H9 (cell line): ENCODE results near the gene LAMA5. TPM values are rescaled to one million over a fixed set of nuclear protein-coding genes. Genes with fewer than 3 reads are reported as not detected.

Experiments used
- DNase-seq: peaks from one replicate; pipeline ENCODE4 v3.0.0-alpha.2; 2017
- H2AFZ ChIP-seq: one replicate; pipeline ENCODE4 v1.6.1; 2013; ENCODE audit warnings: mild to moderate bottlenecking, low read length, control low read depth, moderate library complexity
- H2AK5ac ChIP-seq: 2 replicates; pipeline ENCODE4 v1.6.1; 2013; ENCODE audit warnings: low read length, control low read depth, mixed read lengths; ENCODE audit not compliant: insufficient read length
- H2BK120ac ChIP-seq: one replicate; pipeline ENCODE4 v1.6.1; 2013; ENCODE audit warnings: low read depth, mild to moderate bottlenecking, low read length, control low read depth, inconsistent platforms; ENCODE audit not compliant: poor library complexity, severe bottlenecking
- H2BK12ac ChIP-seq: 2 replicates; pipeline ENCODE4 v1.6.1; 2013; ENCODE audit warnings: low read length, control low read depth, mixed read lengths, low read depth; ENCODE audit not compliant: insufficient read length
- H2BK15ac ChIP-seq: 2 replicates; pipeline ENCODE4 v1.6.1; 2013; ENCODE audit warnings: low read depth, low read length, control low read depth
- H2BK20ac ChIP-seq: one replicate; pipeline ENCODE4 v1.6.1; 2013; ENCODE audit warnings: low read depth, mild to moderate bottlenecking, low read length, control low read depth, inconsistent platforms; ENCODE audit not compliant: poor library complexity, severe bottlenecking
- H2BK5ac ChIP-seq: 2 replicates; pipeline ENCODE4 v1.6.1; 2013; ENCODE audit warnings: low read length, control low read depth, mixed read lengths; ENCODE audit not compliant: insufficient read length
- H3K14ac ChIP-seq: 2 replicates; pipeline ENCODE4 v1.6.1; 2013; ENCODE audit warnings: low read length, control low read depth; ENCODE audit not compliant: insufficient read depth
- H3K18ac ChIP-seq: 2 replicates; pipeline ENCODE4 v1.6.1; 2013; ENCODE audit warnings: low read depth, mild to moderate bottlenecking, mixed read lengths, low read length, control low read depth; ENCODE audit not compliant: insufficient read length
- H3K23ac ChIP-seq: 2 replicates; pipeline ENCODE4 v1.6.1; 2013; ENCODE audit warnings: low read length, control low read depth, mixed read lengths, low read depth; ENCODE audit not compliant: insufficient read length
- H3K23me2 ChIP-seq: 2 replicates; pipeline ENCODE4 v1.6.1; 2013; ENCODE audit warnings: low read depth, mild to moderate bottlenecking, mixed read lengths, low read length, control low read depth; ENCODE audit not compliant: insufficient read length, poor library complexity, severe bottlenecking
- H3K27ac ChIP-seq: 2 replicates; pipeline ENCODE4 v1.5.1; 2013; ENCODE audit warnings: low read length, control low read depth, mixed read lengths, low read depth; ENCODE audit not compliant: insufficient read length
- H3K27me3 ChIP-seq: 2 replicates; pipeline ENCODE4 v1.6.1; 2013; ENCODE audit warnings: low read length, control low read depth, inconsistent platforms; ENCODE audit not compliant: insufficient read depth
- H3K4ac ChIP-seq: 2 replicates; pipeline ENCODE4 v1.6.1; 2013; ENCODE audit warnings: low read depth, mild to moderate bottlenecking, control low read depth, inconsistent platforms, low read length, moderate library complexity
- H3K4me1 ChIP-seq: 2 replicates; pipeline ENCODE4 v1.6.1; 2013; ENCODE audit warnings: low read length, control low read depth, inconsistent platforms; ENCODE audit not compliant: insufficient read depth
- H3K4me2 ChIP-seq: 2 replicates; pipeline ENCODE4 v1.6.1; 2013; ENCODE audit warnings: low read length, control low read depth, mixed read lengths; ENCODE audit not compliant: insufficient read length, insufficient read depth
- H3K56ac ChIP-seq: 2 replicates; pipeline ENCODE4 v1.6.1; 2013; ENCODE audit warnings: low read depth, mild to moderate bottlenecking, mixed read lengths, low read length, control low read depth; ENCODE audit not compliant: insufficient read length
- H3K79me1 ChIP-seq: 2 replicates; pipeline ENCODE4 v1.6.1; 2013; ENCODE audit warnings: low read depth, mild to moderate bottlenecking, moderate library complexity, low read length, control low read depth, inconsistent platforms; ENCODE audit not compliant: insufficient read depth, poor library complexity, severe bottlenecking
- H3K79me2 ChIP-seq: 2 replicates; pipeline ENCODE4 v1.6.1; 2013; ENCODE audit warnings: low read length, control low read depth, inconsistent platforms; ENCODE audit not compliant: insufficient read depth
- H3K9ac ChIP-seq: 2 replicates; pipeline ENCODE4 v1.6.1; 2013; ENCODE audit warnings: low read length, control low read depth, mixed read lengths; ENCODE audit not compliant: insufficient read length; ENCODE audit errors: extremely low read depth
- H3K9me3 ChIP-seq: one replicate; pipeline ENCODE4 v1.6.1; 2013; ENCODE audit warnings: low read depth, low read length, inconsistent platforms; ENCODE audit not compliant: control insufficient read depth
- H3T11ph ChIP-seq: one replicate; pipeline ENCODE4 v1.6.1; 2013; ENCODE audit warnings: mild to moderate bottlenecking, low read length, control low read depth, inconsistent platforms
- H4K20me1 ChIP-seq: one replicate; pipeline ENCODE4 v1.6.1; 2013; ENCODE audit not compliant: control insufficient read depth, insufficient read length, insufficient read depth
- H4K5ac ChIP-seq: 2 replicates; pipeline ENCODE4 v1.6.1; 2013; ENCODE audit warnings: low read depth, mild to moderate bottlenecking, mixed read lengths, low read length, control low read depth; ENCODE audit not compliant: insufficient read length
- H4K8ac ChIP-seq: replicated peaks from 2 replicates; pipeline ENCODE4 v1.6.1; 2013; ENCODE audit warnings: low read length, control low read depth, mixed read lengths, low read depth; ENCODE audit not compliant: insufficient read length
- H4K91ac ChIP-seq: 2 replicates; pipeline ENCODE4 v1.6.1; 2013; ENCODE audit warnings: low read depth, mild to moderate bottlenecking, moderate library complexity, mixed read lengths, low read length, control low read depth; ENCODE audit not compliant: insufficient read length
- H3K27ac Mint-ChIP-seq, 3 experiments: 2 replicates in 2 of 3; 3 replicates in 1 of 3; pipeline ENCODE4 v1.8.0; 2020 to 2021; ENCODE audit warnings: mixed read lengths in 3 of 3, mild to moderate bottlenecking in 1 of 3, moderate library complexity in 1 of 3
- H3K27me3 Mint-ChIP-seq: 2 replicates; pipeline ENCODE4 v1.8.0; 2021; ENCODE audit warnings: low read depth, mild to moderate bottlenecking, moderate library complexity, mixed read lengths
- H3K36me3 Mint-ChIP-seq, 3 experiments: 2 replicates in 2 of 3; 3 replicates in 1 of 3; pipeline ENCODE4 v1.8.0; 2020 to 2021; ENCODE audit warnings: low read depth in 3 of 3, mixed read lengths in 3 of 3; ENCODE audit not compliant: insufficient read depth in 1 of 3
- H3K4me1 Mint-ChIP-seq, 2 experiments: 2 replicates each; pipeline ENCODE4 v1.8.0; 2020; ENCODE audit warnings: mixed read lengths in 2 of 2
- H3K4me3 Mint-ChIP-seq, 2 experiments: 2 replicates in 1 of 2; 3 replicates in 1 of 2; pipeline ENCODE4 v1.8.0; 2020 to 2021; ENCODE audit warnings: mild to moderate bottlenecking in 2 of 2, mixed read lengths in 2 of 2, moderate library complexity in 1 of 2
- H3K9me3 Mint-ChIP-seq, 2 experiments: 2 replicates in 1 of 2; 3 replicates in 1 of 2; pipeline ENCODE4 v1.8.0; 2020; ENCODE audit warnings: mild to moderate bottlenecking in 2 of 2, mixed read lengths in 2 of 2, moderate library complexity in 1 of 2
- CTCF ChIP-seq: fragments of 200-600 bp; sonication (generic); conservative IDR thresholded peaks from 3 replicates; pipeline ENCODE4 v1.8.0; 2021; ENCODE audit warnings: antibody characterized with exemption, mild to moderate bottlenecking
- WGBS: extraction: QIAGEN DNeasy Blood & Tissue Kit; methylation state at CpG from one replicate; pipeline ENCODE4 v1.1.7; 2013; ENCODE audit warnings: missing lambda C conversion rate, low lambda C conversion rate, mixed read lengths; ENCODE audit not compliant: insufficient read length; ENCODE audit errors: extremely low coverage; 5-methylcytosine and 5-hydroxymethylcytosine counted together
- total RNA-seq: library from RNA; stranded (reverse); gene quantifications from 2 replicates; pipeline ENCODE4 v1.2.1, GENCODE V29; 2021

LAMA5 gene
- total RNA-seq, 1 experiment from 2014 or later, result 200 TPM

- Histone ChIP-seq H3K14ac (no peak overlapping the region), H2BK20ac (no peak overlapping the region), H2BK12ac (no peak overlapping the region), H3K18ac (no peak overlapping the region), H3K27ac (no peak overlapping the region), H3K9ac (no peak overlapping the region), H3K4me1 (no peaks in the 10 kb centered on the region), H2AFZ (no peak overlapping the region), H2BK5ac (no peak overlapping the region), H3K9me3 (no peaks in the 10 kb centered on the region), H4K20me1 (no peaks in the 10 kb centered on the region), H3K56ac (no peak overlapping the region), H3K79me2 (no peaks in the 10 kb centered on the region), H3K4me2 (no peak overlapping the region), H4K8ac (no peak overlapping the region), H4K5ac (no peak overlapping the region), H3T11ph (no peak overlapping the region), H2BK15ac (no peak overlapping the region), H3K23me2 (no peaks in the 10 kb centered on the region), H3K79me1 (no peaks in the 10 kb centered on the region), H3K4ac (no peak overlapping the region), H3K23ac (no peak overlapping the region), H3K27me3 (no peaks in the 10 kb centered on the region), H2BK120ac (no peak overlapping the region), H4K91ac (no peak overlapping the region), H2AK5ac (no peak overlapping the region)
- no peak for DNase-seq
- no peak for TF ChIP-seq CTCF
- no peak overlapping the region for H3K4me3 Mint-ChIP-seq
- H3K27ac Mint-ChIP-seq, result no peak overlapping the region
- peaks cover 21 to 81% (median 79%) of the 10 kb centered on the region in 3 experiments for H3K36me3 Mint-ChIP-seq
- peaks cover 9 to 18% of the 10 kb centered on the region in 2 experiments for H3K9me3 Mint-ChIP-seq
- WGBS, result no CpG with 5 or more reads among the region's 34 CpGs
- no peaks in the 10 kb centered on the region for H3K4me1 Mint-ChIP-seq
- H3K27me3 Mint-ChIP-seq, result no peaks in the 10 kb centered on the region; the same call in 1 of the 2 replicates
Measured at GRCh38 chr20:62346398-62347150, 20.5 kb downstream of the LAMA5 start.
